Neural progenitor cell (in vitro differentiated cells): ENCODE data around the gene BOC.

ENCODE experiments used
- EZH2 ChIP-seq: fragments of 200-600 bp; sonication (generic); IDR thresholded peaks from 2 replicates; pipeline ENCODE4 v1.6.1; 2017; ENCODE audit warnings: antibody characterized with exemption, mild to moderate bottlenecking, moderate library complexity
- EZH2phosphoT487 ChIP-seq: fragments of 200-600 bp; sonication (generic); IDR thresholded peaks from 2 replicates; pipeline ENCODE4 v1.6.1; 2017; ENCODE audit warnings: antibody characterized with exemption
- TF ChIP-seq, protein P1 (sequence below): fragments of 200-600 bp; sonication (generic); IDR thresholded peaks from 2 replicates; pipeline ENCODE4 v1.5.1; 2017; ENCODE audit warnings: antibody characterized with exemption, mild to moderate bottlenecking

DNA sequence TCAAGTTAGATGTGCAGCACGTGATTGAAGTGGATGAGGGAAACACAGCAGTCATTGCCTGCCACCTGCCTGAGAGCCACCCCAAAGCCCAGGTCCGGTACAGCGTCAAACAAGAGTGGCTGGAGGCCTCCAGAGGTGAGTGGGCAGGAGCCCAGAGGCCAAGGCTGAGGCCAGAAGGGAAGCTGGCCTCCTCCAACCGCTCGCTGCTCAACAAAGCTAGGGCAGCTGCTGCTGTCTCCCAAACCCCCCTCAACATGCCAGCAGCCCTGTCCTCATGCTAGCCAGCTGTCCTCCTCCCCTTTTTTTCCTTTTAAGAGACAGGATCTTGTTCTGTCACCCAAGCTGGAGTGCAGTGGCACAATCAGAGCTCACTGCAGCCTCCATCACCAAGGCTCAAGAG lies 57.0 kb downstream of the BOC start:
- TF ChIP-seq, protein P1, sequence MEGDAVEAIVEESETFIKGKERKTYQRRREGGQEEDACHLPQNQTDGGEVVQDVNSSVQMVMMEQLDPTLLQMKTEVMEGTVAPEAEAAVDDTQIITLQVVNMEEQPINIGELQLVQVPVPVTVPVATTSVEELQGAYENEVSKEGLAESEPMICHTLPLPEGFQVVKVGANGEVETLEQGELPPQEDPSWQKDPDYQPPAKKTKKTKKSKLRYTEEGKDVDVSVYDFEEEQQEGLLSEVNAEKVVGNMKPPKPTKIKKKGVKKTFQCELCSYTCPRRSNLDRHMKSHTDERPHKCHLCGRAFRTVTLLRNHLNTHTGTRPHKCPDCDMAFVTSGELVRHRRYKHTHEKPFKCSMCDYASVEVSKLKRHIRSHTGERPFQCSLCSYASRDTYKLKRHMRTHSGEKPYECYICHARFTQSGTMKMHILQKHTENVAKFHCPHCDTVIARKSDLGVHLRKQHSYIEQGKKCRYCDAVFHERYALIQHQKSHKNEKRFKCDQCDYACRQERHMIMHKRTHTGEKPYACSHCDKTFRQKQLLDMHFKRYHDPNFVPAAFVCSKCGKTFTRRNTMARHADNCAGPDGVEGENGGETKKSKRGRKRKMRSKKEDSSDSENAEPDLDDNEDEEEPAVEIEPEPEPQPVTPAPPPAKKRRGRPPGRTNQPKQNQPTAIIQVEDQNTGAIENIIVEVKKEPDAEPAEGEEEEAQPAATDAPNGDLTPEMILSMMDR: no peak
- TF ChIP-seq EZH2 (no peak), EZH2phosphoT487 (no peak)
